ENCODE results near the gene STAT1. TPM values are rescaled to one million over a fixed set of nuclear protein-coding genes. Genes with fewer than 3 reads are reported as not detected.

The STAT1 gene
- total and polyA plus RNA-seq, 11 donors: 7.8 to 469 (median 44.0) TPM

DNA sequence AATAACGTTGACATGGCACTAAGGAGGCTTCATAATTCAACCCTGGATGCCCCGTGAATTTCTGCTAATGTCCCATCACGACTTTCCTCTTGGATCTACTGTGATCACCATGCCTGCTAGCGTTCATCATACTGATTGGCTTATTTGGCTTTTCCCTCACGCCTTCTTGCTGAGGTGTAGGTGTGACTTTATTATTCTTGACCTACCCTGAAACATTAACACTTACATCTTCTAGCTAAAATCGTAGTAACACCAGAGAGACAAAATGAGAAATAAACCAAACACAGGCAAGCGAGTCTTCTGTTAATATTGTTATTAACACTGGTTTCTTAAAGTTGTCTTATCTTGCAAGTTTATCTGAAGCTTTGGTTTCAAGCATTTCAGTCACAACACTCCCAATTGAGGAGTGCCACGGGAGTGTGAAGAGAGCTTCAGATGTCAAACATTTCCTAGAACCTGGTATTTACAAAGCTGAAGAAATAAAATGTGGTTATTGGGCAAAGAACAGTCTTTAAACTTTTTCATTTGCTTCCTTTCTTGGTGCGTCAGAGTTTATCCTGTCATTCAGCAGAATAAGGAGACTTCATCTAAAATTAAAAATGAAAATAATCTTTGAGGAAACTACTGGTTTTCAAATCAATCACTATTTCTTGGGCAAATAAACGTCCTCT is 15.4 kb upstream of the STAT1 start:
- intact Hi-C loops (cut with DNase I): loop anchor here in 4 of 10 donors (2.0 to 10.0 kb wide), 3 partner anchors 175 to 249 kb away; no protein-coding TSS in a partner anchor
- H3K9me3 ChIP-seq: no peaks in the 10 kb centered on the region
- H3K36me3 ChIP-seq: peaks cover 0 to 5% (median 0%) of the 10 kb centered on the region in 9 donors
- no peak for TF ChIP-seq POLR2A (IDR thresholded peaks at IDR 0.05)
- TF ChIP-seq, protein P1, sequence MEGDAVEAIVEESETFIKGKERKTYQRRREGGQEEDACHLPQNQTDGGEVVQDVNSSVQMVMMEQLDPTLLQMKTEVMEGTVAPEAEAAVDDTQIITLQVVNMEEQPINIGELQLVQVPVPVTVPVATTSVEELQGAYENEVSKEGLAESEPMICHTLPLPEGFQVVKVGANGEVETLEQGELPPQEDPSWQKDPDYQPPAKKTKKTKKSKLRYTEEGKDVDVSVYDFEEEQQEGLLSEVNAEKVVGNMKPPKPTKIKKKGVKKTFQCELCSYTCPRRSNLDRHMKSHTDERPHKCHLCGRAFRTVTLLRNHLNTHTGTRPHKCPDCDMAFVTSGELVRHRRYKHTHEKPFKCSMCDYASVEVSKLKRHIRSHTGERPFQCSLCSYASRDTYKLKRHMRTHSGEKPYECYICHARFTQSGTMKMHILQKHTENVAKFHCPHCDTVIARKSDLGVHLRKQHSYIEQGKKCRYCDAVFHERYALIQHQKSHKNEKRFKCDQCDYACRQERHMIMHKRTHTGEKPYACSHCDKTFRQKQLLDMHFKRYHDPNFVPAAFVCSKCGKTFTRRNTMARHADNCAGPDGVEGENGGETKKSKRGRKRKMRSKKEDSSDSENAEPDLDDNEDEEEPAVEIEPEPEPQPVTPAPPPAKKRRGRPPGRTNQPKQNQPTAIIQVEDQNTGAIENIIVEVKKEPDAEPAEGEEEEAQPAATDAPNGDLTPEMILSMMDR (IDR thresholded peaks at IDR 0.05): no peak
- peaks cover 0 to 60% (median 1%) of the 10 kb centered on the region in 12 donors for H3K4me1 ChIP-seq
- DNase-seq (no peak), ATAC-seq (no peak)
- H3K4me3 ChIP-seq: no peak overlapping the region
- no peaks in the 10 kb centered on the region for H3K27me3 ChIP-seq
- H3K27ac ChIP-seq: peak overlapping the region in 1 of 12 donors; percentile 77
- WGBS, 4 donors: 88 to 90% (median 89%) methylated on average over 10 of the region's 10 CpGs

- H3K27ac ChIP-seq: peak overlapping the region in 1 of 12 donors; percentile 58
- no peaks in the 10 kb centered on the region for H3K36me3 ChIP-seq
- no peak for ATAC-seq
- no peak for DNase-seq
- 43 to 46% (median 45%) methylated on average over 2 of the region's 2 CpGs for WGBS, 4 donors
- intact Hi-C loops (cut with DNase I): loop anchor here in 3 of 10 donors (5.0 to 10.0 kb wide), 2 partner anchors 172 to 174 kb away; no protein-coding TSS in a partner anchor
- H3K4me3 ChIP-seq: no peak overlapping the region
- TF ChIP-seq POLR2A (IDR thresholded peaks at IDR 0.05): no peak
- TF ChIP-seq, protein P1 (IDR thresholded peaks at IDR 0.05): no peak
- H3K9me3 ChIP-seq: no peaks in the 10 kb centered on the region
- H3K4me1 ChIP-seq: peaks cover 0 to 72% (median 3%) of the 10 kb centered on the region in 12 donors
- H3K27me3 ChIP-seq: no peaks in the 10 kb centered on the region
Observed at GRCh38 chr2:191026377-191026776, 12.4 kb upstream of the STAT1 start.

DNA sequence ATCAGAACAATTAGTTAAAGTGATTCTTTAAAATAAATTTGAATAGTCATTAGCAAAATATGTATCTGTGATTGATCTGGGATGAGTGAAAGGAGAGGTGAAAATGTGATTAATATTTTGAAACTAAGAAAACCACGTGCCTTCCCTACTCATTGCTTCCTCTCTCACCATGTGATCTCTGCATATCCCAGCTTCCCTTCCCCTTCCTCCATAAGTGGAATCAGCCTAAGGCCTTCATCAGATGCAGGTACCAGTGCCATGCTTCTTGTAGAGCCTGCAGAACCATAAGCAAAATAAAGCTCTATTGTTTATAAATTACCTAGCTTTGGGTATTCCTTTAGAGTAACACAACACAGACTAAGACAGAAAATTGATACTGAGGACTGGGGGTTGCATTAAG is 11.2 kb upstream of the STAT1 start:
- peaks cover 0 to 71% (median 8%) of the 10 kb centered on the region in 12 donors for H3K4me1 ChIP-seq
- H3K4me3 ChIP-seq: no peak overlapping the region
- peak overlapping the region in 1 of 12 donors; percentile 58 for H3K27ac ChIP-seq
- intact Hi-C loops (cut with DNase I): loop anchor here in 3 of 10 donors (5.0 to 10.0 kb wide), 2 partner anchors 170 to 173 kb away; no protein-coding TSS in a partner anchor
- no peaks in the 10 kb centered on the region for H3K36me3 ChIP-seq
- WGBS, 4 donors: 51 to 64% (median 54%) methylated on average over 1 of the region's 1 CpG
- DNase-seq (no peak), ATAC-seq (no peak)
- TF ChIP-seq, protein P1 (IDR thresholded peaks at IDR 0.05): no peak
- no peak for TF ChIP-seq POLR2A (IDR thresholded peaks at IDR 0.05)
- no peaks in the 10 kb centered on the region for H3K9me3 ChIP-seq
- no peaks in the 10 kb centered on the region for H3K27me3 ChIP-seq

DNA sequence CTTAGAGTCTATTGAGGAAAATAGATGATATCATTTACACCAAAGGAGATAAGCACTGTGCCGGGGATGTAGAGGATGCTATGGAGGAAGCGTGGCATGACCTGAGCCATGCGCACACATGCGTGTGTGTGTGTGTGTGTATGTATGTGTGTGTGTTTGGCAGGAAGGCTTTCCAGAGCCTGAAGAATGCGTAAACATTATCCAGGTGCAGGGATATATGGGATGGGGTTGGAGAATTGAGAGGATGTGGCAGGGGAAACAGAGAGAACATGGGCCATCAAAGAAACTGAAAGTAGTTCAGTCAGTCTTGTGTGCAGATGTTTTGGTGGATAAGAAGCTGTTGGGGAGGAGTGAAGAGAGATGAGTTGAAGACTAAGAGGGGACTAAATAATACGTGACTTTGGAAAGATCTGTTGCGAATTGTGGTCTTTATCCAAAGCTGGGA is 9.3 kb upstream of the STAT1 start:
- 78 to 92% (median 88%) methylated on average over 7 of the region's 7 CpGs for WGBS, 4 donors
- intact Hi-C loops (cut with DNase I): loop anchor here in 2 of 10 donors (10.0 kb wide), 1 partner anchor 168 kb away; no protein-coding TSS in a partner anchor
- no peak for ATAC-seq
- peaks cover 0 to 73% (median 8%) of the 10 kb centered on the region in 12 donors for H3K4me1 ChIP-seq
- H3K27ac ChIP-seq: peak overlapping the region in 1 of 12 donors; percentile 100
- DNase-seq: no peak
- H3K4me3 ChIP-seq: no peak overlapping the region
- TF ChIP-seq POLR2A (IDR thresholded peaks at IDR 0.05): no peak
- TF ChIP-seq, protein P1 (IDR thresholded peaks at IDR 0.05): no peak
- no peaks in the 10 kb centered on the region for H3K9me3 ChIP-seq
- no peaks in the 10 kb centered on the region for H3K27me3 ChIP-seq
- no peaks in the 10 kb centered on the region for H3K36me3 ChIP-seq
